Panc1 (cell line): ENCODE measurements around the gene AK8. TPM values are rescaled to one million over a fixed set of nuclear protein-coding genes. Genes with fewer than 3 reads are reported as not detected.

Experiments used
- ATAC-seq: fragments of 200-7000 bp; cut with Tn5 transposase; 2 replicates; pipeline ENCODE4 v1.9.1; 2020; ENCODE audit warnings: mild to moderate bottlenecking, moderate library complexity
- BruUV-seq: library from RNA; stranded (reverse); fragments of 400-500 nt; replicated peaks from 2 replicates; lab custom pipeline; 2021; lab: Mats Ljungman, UMichigan
- CTCF ChIA-PET: fragments of 300-600 bp; sonication (Branson Sonifier 250); formaldehyde crosslinking; loops from one replicate; lab custom pipeline; 2022; ENCODE audit warnings: antibody characterized with exemption; lab: Charles Lee
- POLR2A ChIA-PET: fragments of 300-600 bp; sonication (Branson Sonifier 250); formaldehyde crosslinking; loops from one replicate; lab custom pipeline; 2022; ENCODE audit warnings: antibody characterized with exemption; lab: Charles Lee
- DNase-seq: peaks from one replicate; pipeline ENCODE4 v3.0.0-alpha.2; 2010; ENCODE audit warnings: low read depth, low spot score
- H3K27ac ChIP-seq: 2 replicates; pipeline ENCODE4 v1.5.1; 2011; ENCODE audit warnings: mild to moderate bottlenecking, low read length, inconsistent platforms
- H3K27me3 ChIP-seq: fragments of 200-500 bp; sonication (Bioruptor generic); 2 replicates; pipeline ENCODE4 v1.6.0; 2014; ENCODE audit warnings: low read length, inconsistent platforms; ENCODE audit not compliant: control insufficient read depth, insufficient read depth
- H3K36me3 ChIP-seq: fragments of 200-500 bp; sonication (Bioruptor generic); 2 replicates; pipeline ENCODE4 v1.5.1; 2014; ENCODE audit warnings: inconsistent platforms, mild to moderate bottlenecking, low read length, moderate library complexity; ENCODE audit not compliant: control insufficient read depth, insufficient read depth
- H3K4me1 ChIP-seq: 2 replicates; pipeline ENCODE4 v1.5.1; 2011; ENCODE audit warnings: inconsistent platforms, mild to moderate bottlenecking, low read length, moderate library complexity; ENCODE audit not compliant: control insufficient read depth, insufficient read depth
- H3K4me3 ChIP-seq, 2 experiments: 2 replicates each; pipeline ENCODE4 v1.5.1; 2011 to 2012; ENCODE audit warnings: low read depth in 2 of 2, low read length in 2 of 2, mild to moderate bottlenecking in 2 of 2, inconsistent platforms in 1 of 2, moderate library complexity in 1 of 2
- H3K9me3 ChIP-seq: fragments of 200-500 bp; sonication (Bioruptor generic); 2 replicates; pipeline ENCODE4 v1.5.1; 2014; ENCODE audit warnings: low read depth, mild to moderate bottlenecking, inconsistent platforms, low read length, moderate library complexity; ENCODE audit not compliant: control insufficient read depth, insufficient read depth
- CTCF ChIP-seq: fragments of 450-650 bp; IDR thresholded peaks from 2 replicates; pipeline ENCODE4 v1.5.1; 2017; ENCODE audit warnings: mild to moderate bottlenecking
- POLR2AphosphoS5 ChIP-seq: IDR thresholded peaks from 2 replicates; pipeline ENCODE4 v1.6.1; 2012; ENCODE audit warnings: mild to moderate bottlenecking, low read depth, low read length, moderate library complexity
- REST ChIP-seq, 2 experiments: IDR thresholded peaks; 2 replicates each; pipeline ENCODE4 v1.6.1; 2011 to 2012; ENCODE audit warnings: low read depth in 2 of 2, control low read depth in 1 of 2, low read length in 1 of 2, mild to moderate bottlenecking in 1 of 2, moderate library complexity in 1 of 2; ENCODE audit not compliant: insufficient read depth in 1 of 2
- SIN3A ChIP-seq: IDR thresholded peaks from 2 replicates; pipeline ENCODE4 v1.6.1; 2012; ENCODE audit warnings: low read depth, mild to moderate bottlenecking, low read length, moderate library complexity, borderline replicate concordance; ENCODE audit not compliant: insufficient read depth
- TCF7L2 ChIP-seq: IDR thresholded peaks from 2 replicates; pipeline ENCODE4 v1.6.1; 2011; ENCODE audit warnings: mild to moderate bottlenecking, low read depth, low read length, inconsistent platforms
- in situ Hi-C: cut with HindIII; loops from 2 replicates; pipeline ENCODE4 v1.10.0; 2016; ENCODE audit warnings: low sequenced_read_pairs, low pct_unique_long_range_greater_than_20kb
- intact Hi-C: fragments of 100-400 bp; cut with micrococcal nuclease; formaldehyde crosslinking; loops from one replicate; pipeline ENCODE4 v1.10.0; 2022; ENCODE audit not compliant: unreplicated experiment
- total RNA-seq: library from RNA; stranded (reverse); gene quantifications from one replicate; pipeline ENCODE4 v1.2.1, GENCODE V29; 2021; ENCODE audit not compliant: unreplicated experiment

Gene AK8
- total RNA-seq, 1 experiment from 2014 or later: 0.39 TPM

GRCh38 chr9:132892400-132892799 lies 14.3 kb upstream of the AK8 start:
- ChIA-PET CTCF (no interaction called here), POLR2A (no interaction called here)
- intact Hi-C loops: no loop called here
- Histone ChIP-seq H3K4me3 (no peak overlapping the region), H3K36me3 (no peaks in the 10 kb centered on the region), H3K9me3 (no peaks in the 10 kb centered on the region), H3K4me1 (no peaks in the 10 kb centered on the region), H3K27ac (no peak overlapping the region), H3K27me3 (no peaks in the 10 kb centered on the region)
- DNase-seq (no peak), ATAC-seq (no peak)
- no TSS peak for BruUV-seq
- in situ Hi-C loops: no loop called here
- no peak for TF ChIP-seq TCF7L2
- TF ChIP-seq REST (IDR thresholded peaks at IDR 0.05; ENCODE audit: insufficient read depth in 1 of 2, low read depth in 2 of 2, low read length in 1 of 2): no peak
- TF ChIP-seq SIN3A: no peak

GRCh38 chr9:132888151-132888550 lies 10.1 kb upstream of the AK8 start:
- no TSS peak for BruUV-seq
- Histone ChIP-seq H3K4me1 (no peaks in the 10 kb centered on the region), H3K27me3 (no peaks in the 10 kb centered on the region), H3K36me3 (no peaks in the 10 kb centered on the region), H3K9me3 (no peaks in the 10 kb centered on the region), H3K4me3 (no peak overlapping the region), H3K27ac (no peak overlapping the region)
- no peak for TF ChIP-seq CTCF
- TF ChIP-seq REST (IDR thresholded peaks at IDR 0.05; ENCODE audit: insufficient read depth in 1 of 2, low read depth in 2 of 2, low read length in 1 of 2): no peak
- TF ChIP-seq SIN3A: no peak
- TF ChIP-seq TCF7L2: no peak
- TF ChIP-seq POLR2AphosphoS5: no peak
- DNase-seq (no peak), ATAC-seq (no peak)
- intact Hi-C loops: no loop called here
- in situ Hi-C loops: no loop called here
- POLR2A ChIA-PET: interaction anchor here (0.5 kb wide), 1 partner anchor 468 kb away, joined by 4 read pairs; no protein-coding TSS in a partner anchor
- CTCF ChIA-PET: no interaction called here
